A549 (cell line): Measurements from ENCODE around the gene EPB41L4A. TPM values are rescaled to one million over a fixed set of nuclear protein-coding genes. Genes with fewer than 3 reads are reported as not detected.
"Not testable (repeated sequence)": the region's sequence is repeated elsewhere in the genome, so short reads cannot be mapped to it uniquely, and the experiment has no call there.

Experiments
- ATAC-seq, 2 experiments: fragments of 200-7000 bp in 1 of 2; fragments of >200 bp in 1 of 2; cut with Nextera tagmentation in 1 of 2; cut with Tn5 transposase in 1 of 2; 3 replicates each; pipeline versions ENCODE4 v1.8.0 to v1.9.1; 2018 to 2020; ENCODE audit warnings: mild to moderate bottlenecking in 1 of 2, moderate library complexity in 1 of 2
- CTCF ChIA-PET: fragments of 300-600 bp; sonication (Branson Sonifier 250); formaldehyde crosslinking; extraction: SDS; loops from one replicate; lab custom pipeline; 2021; ENCODE audit warnings: antibody characterized with exemption, inconsistent platforms; lab: Yijun Ruan, JAX
- POLR2A ChIA-PET: fragments of 350-600 bp; formaldehyde crosslinking; extraction: SDS; loops from one replicate; lab custom pipeline; 2021; ENCODE audit warnings: antibody characterized with exemption, inconsistent platforms; lab: Yijun Ruan, JAX
- DNase-seq, 2 experiments: peaks; one replicate each; pipeline versions ENCODE4 v3.0.0 to v3.0.0-alpha.2; 2011 to 2016; ENCODE audit warnings: low read depth in 1 of 2, low spot score in 1 of 2
- FAIRE-seq: peaks from 2 replicates; lab custom pipeline; 2011; peaks lifted over from hg19 to GRCh38; lab: Jason Lieb, UNC
- H3K27ac ChIP-seq, 2 experiments: fragments of >200 bp; sonication (Bioruptor Twin); formaldehyde crosslinking; 3 replicates each; pipeline ENCODE4 v1.5.1; 2016 to 2017
- H3K4me1 ChIP-seq: fragments of >200 bp; sonication (Bioruptor Twin); formaldehyde crosslinking; 3 replicates; pipeline ENCODE4 v1.6.1; 2016
- H3K4me2 ChIP-seq: fragments of >200 bp; sonication (Bioruptor Twin); formaldehyde crosslinking; 3 replicates; pipeline ENCODE4 v1.6.1; 2016
- H3K4me3 ChIP-seq: fragments of >200 bp; sonication (Bioruptor Twin); formaldehyde crosslinking; 3 replicates; pipeline ENCODE4 v1.5.1; 2016
- H3K9me3 ChIP-seq: fragments of >200 bp; sonication (Bioruptor Twin); formaldehyde crosslinking; 3 replicates; pipeline ENCODE4 v1.6.1; 2016
- CBX2 ChIP-seq: fragments of 200-600 bp; sonication (generic); IDR thresholded peaks from 2 replicates; pipeline ENCODE4 v1.6.1; 2016; ENCODE audit warnings: low read depth, mild to moderate bottlenecking, borderline replicate concordance
- CHD2 ChIP-seq: fragments of 150-350 bp; IDR thresholded peaks from 2 replicates; pipeline ENCODE4 v1.6.1; 2014; ENCODE audit warnings: low read length; ENCODE audit not compliant: partially characterized antibody
- EHMT2 ChIP-seq: fragments of 200-600 bp; sonication (generic); IDR thresholded peaks from 2 replicates; pipeline ENCODE4 v1.6.1; 2016; ENCODE audit warnings: antibody characterized with exemption, low read depth, mild to moderate bottlenecking, moderate library complexity
- HDAC2 ChIP-seq: fragments of 200-600 bp; sonication (generic); IDR thresholded peaks from 2 replicates; pipeline ENCODE4 v1.6.1; 2016
- HOXA7 ChIP-seq: fragments of 250-450 bp; sonication (Bioruptor Pico); IDR thresholded peaks from 2 replicates; pipeline ENCODE4 v1.5.0; 2020; ENCODE audit warnings: mild to moderate bottlenecking, moderate library complexity
- JUNB ChIP-seq: fragments of >200 bp; sonication (Bioruptor Twin); formaldehyde crosslinking; IDR thresholded peaks from 2 replicates; pipeline ENCODE4 v1.6.1; 2016
- MAFK ChIP-seq: fragments of 450-650 bp; IDR thresholded peaks from 2 replicates; pipeline ENCODE4 v1.6.1; 2014; ENCODE audit not compliant: partially characterized antibody
- NPAS2 ChIP-seq: fragments of 250-450 bp; sonication (Bioruptor Pico); IDR thresholded peaks from 2 replicates; pipeline ENCODE4 v1.8.0; 2022; ENCODE audit warnings: mild to moderate bottlenecking, moderate library complexity, borderline replicate concordance
- RAD21 ChIP-seq, 2 experiments: fragments of >200 bp in 1 of 2; sonication (Bioruptor Twin) in 1 of 2; formaldehyde crosslinking in 1 of 2; IDR thresholded peaks in 1 of 2; conservative IDR thresholded peaks in 1 of 2; 2 replicates in 1 of 2; 3 replicates in 1 of 2; pipeline ENCODE4 v1.6.1; 2012 to 2018; ENCODE audit warnings: inconsistent platforms in 1 of 2
- RARB ChIP-seq: fragments of 250-450 bp; sonication (Bioruptor Pico); IDR thresholded peaks from 2 replicates; pipeline ENCODE4 v1.8.0; 2021; ENCODE audit warnings: mild to moderate bottlenecking, moderate library complexity
- SMC3 ChIP-seq: fragments of >200 bp; sonication (Bioruptor Twin); formaldehyde crosslinking; IDR thresholded peaks from 3 replicates; pipeline ENCODE4 v1.6.1; 2018; ENCODE audit warnings: inconsistent platforms
- ZFP36 ChIP-seq: fragments of 450-650 bp; IDR thresholded peaks from 2 replicates; pipeline ENCODE4 v1.6.1; 2014; ENCODE audit warnings: borderline replicate concordance; ENCODE audit not compliant: partially characterized antibody
- WGBS: methylation state at CpG from one replicate; pipeline ENCODE4 v1.1.6; 2017; ENCODE audit errors: missing lambda C conversion rate; 5-methylcytosine and 5-hydroxymethylcytosine counted together
- polyA plus RNA-seq, 4 experiments: library from polyadenylated mRNA; depleted of rRNA in 3 of 4; stranded (reverse); fragments of >200 nt; fragmentation: RNase III in 1 of 4; extraction: RNeasy Plus Mini Kit Qiagen cat#74134 plus additional on column Dnase treatment in 1 of 4; gene quantifications; 2 replicates in 3 of 4; 3 replicates in 1 of 4; pipeline ENCODE4 v1.2.3, GENCODE V29; 2011 to 2017
- TF ChIP-seq, protein P1 (sequence below): fragments of 250-450 bp; sonication (Bioruptor Pico); IDR thresholded peaks from 2 replicates; pipeline ENCODE4 v1.5.0; 2020; ENCODE audit warnings: low read depth, mild to moderate bottlenecking, moderate library complexity

EPB41L4A gene
- polyA plus RNA-seq, 2 of the 4 experiments (the other 2 are of a cell fraction) = 1.3 to 4.4 TPM

DNA sequence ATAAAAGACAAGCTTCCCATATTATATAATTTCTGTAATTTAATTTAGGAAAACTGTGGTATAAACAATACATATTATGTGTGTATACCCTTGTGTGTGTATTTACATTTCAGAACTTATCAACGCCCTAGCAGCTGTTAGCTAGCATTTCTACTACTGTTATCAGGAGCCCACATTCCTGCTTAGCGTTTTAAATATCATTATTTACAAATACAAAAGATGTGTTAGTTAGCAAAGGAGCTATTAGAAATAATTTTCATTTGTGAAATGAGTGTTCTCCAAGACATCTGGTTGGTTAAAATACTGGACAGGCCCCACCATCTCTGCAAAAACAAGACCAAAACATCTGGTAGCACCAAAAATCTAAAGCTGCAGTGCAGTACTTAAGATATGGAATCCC, 48.0 kb downstream of the EPB41L4A start:
- H3K4me1 ChIP-seq = no peaks in the 10 kb centered on the region
- no peaks in the 10 kb centered on the region for H3K9me3 ChIP-seq
- ChIA-PET POLR2A (no interaction called here), CTCF (interaction anchor here (1.6 kb wide), 1 partner anchor 49 kb away, joined by 6 read pairs; the partner anchor contains the start of gene EPB41L4A)
- ATAC-seq (no peak), FAIRE-seq (no peak), DNase-seq (no peak)
- H3K27ac ChIP-seq = no peak overlapping the region
- WGBS = 34% methylated on average over 2 of the region's 2 CpGs
- H3K4me3 ChIP-seq = no peak overlapping the region
- no peak overlapping the region for H3K4me2 ChIP-seq
- TF ChIP-seq SMC3 (no peak), EHMT2 (no peak), CBX2 (no peak), CHD2 (no peak)

GRCh38 chr5:112367400-112367799, 51.7 kb downstream of the EPB41L4A start:
- TF ChIP-seq, protein P1, sequence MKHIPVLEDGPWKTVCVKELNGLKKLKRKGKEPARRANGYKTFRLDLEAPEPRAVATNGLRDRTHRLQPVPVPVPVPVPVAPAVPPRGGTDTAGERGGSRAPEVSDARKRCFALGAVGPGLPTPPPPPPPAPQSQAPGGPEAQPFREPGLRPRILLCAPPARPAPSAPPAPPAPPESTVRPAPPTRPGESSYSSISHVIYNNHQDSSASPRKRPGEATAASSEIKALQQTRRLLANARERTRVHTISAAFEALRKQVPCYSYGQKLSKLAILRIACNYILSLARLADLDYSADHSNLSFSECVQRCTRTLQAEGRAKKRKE = no peak
- no peaks in the 10 kb centered on the region for H3K9me3 ChIP-seq
- CTCF ChIA-PET = interaction anchor here (1.8 kb wide), 1 partner anchor 53 kb away, joined by 4 read pairs; no protein-coding TSS in a partner anchor
- ATAC-seq = peak in 1 of 2 experiments; percentile 35; a peak in 3 of 6 replicates
- 70% methylated on average over 4 of the region's 4 CpGs for WGBS
- FAIRE-seq = no peak
- no peak overlapping the region for H3K4me3 ChIP-seq
- POLR2A ChIA-PET = no interaction called here
- H3K4me1 ChIP-seq = no peaks in the 10 kb centered on the region
- H3K27ac ChIP-seq = no peak overlapping the region
- DNase-seq = no peak
- H3K4me2 ChIP-seq = no peak overlapping the region

GRCh38 chr5:112366987-112367386, 52.1 kb downstream of the EPB41L4A start:
- Histone ChIP-seq H3K4me3 (no peak overlapping the region), H3K4me1 (no peaks in the 10 kb centered on the region), H3K9me3 (no peaks in the 10 kb centered on the region), H3K4me2 (no peak overlapping the region), H3K27ac (no peak overlapping the region)
- DNase-seq (peak; percentile 34 to 53), FAIRE-seq (no peak), ATAC-seq (peak; percentile 96 to 97)
- ChIA-PET CTCF (no interaction called here), POLR2A (no interaction called here)
- TF ChIP-seq NPAS2 (CRISPR knock-in tag) (no peak), RARB (CRISPR knock-in tag) (no peak), JUNB (no peak), ZFP36 (no peak), RAD21 (conservative IDR thresholded peaks at IDR 0.05 in 1 of 2, IDR thresholded peaks at IDR 0.05 in 1 of 2) (peak in 1 of 2 experiments; percentile 7; a peak in 1 of 5 replicates)
- WGBS = 15% methylated on average over 2 of the region's 2 CpGs

GRCh38 chr5:112360740-112361139, 58.3 kb downstream of the EPB41L4A start:
- CTCF ChIA-PET, POLR2A ChIA-PET, H3K4me2 ChIP-seq, H3K4me1 ChIP-seq, DNase-seq, H3K4me3 ChIP-seq, H3K9me3 ChIP-seq, ATAC-seq, FAIRE-seq, H3K27ac ChIP-seq: not testable (repeated sequence)
- WGBS = 71% methylated on average over 19 of the region's 26 CpGs

- CTCF ChIA-PET = interaction anchor here (1.0 to 1.5 kb wide), 2 partner anchors 9 to 64 kb away, joined by 3 read pairs; no protein-coding TSS in a partner anchor
- H3K4me2 ChIP-seq = no peak overlapping the region
- ATAC-seq = no peak
- no peak for DNase-seq
- 48% methylated on average over 3 of the region's 3 CpGs for WGBS
- TF ChIP-seq MAFK = peak; percentile 60
- no peak for TF ChIP-seq HOXA7 (CRISPR knock-in tag)
- no peak for TF ChIP-seq HDAC2
- TF ChIP-seq, all 56 proteins: peak for 1
- POLR2A ChIA-PET = no interaction called here
- FAIRE-seq = no peak
- Histone ChIP-seq H3K27ac (no peak overlapping the region), H3K4me1 (no peaks in the 10 kb centered on the region), H3K9me3 (no peaks in the 10 kb centered on the region), H3K4me3 (no peak overlapping the region)
These were observed 62.7 kb downstream of the EPB41L4A start for GRCh38 chr5:112356178-112356956.
